Fibroblast of mammary gland (primary cell): ENCODE data around the gene YBX2.

Source experiments
- DNase-seq: peaks from one replicate; pipeline ENCODE4 v3.0.0-alpha.2; 2010; ENCODE audit warnings: low read depth
- H3K4me3 ChIP-seq: 2 replicates; pipeline ENCODE4 v1.5.1; 2011; ENCODE audit warnings: low read depth, mild to moderate bottlenecking, low read length, moderate library complexity; ENCODE audit not compliant: control insufficient read depth
- TF ChIP-seq, protein P1 (sequence below): conservative IDR thresholded peaks from 2 replicates; pipeline ENCODE4 v1.5.1; 2011; ENCODE audit warnings: low read depth, low read length, inconsistent platforms; ENCODE audit not compliant: control insufficient read depth, insufficient read depth

The YBX2 gene

DNA sequence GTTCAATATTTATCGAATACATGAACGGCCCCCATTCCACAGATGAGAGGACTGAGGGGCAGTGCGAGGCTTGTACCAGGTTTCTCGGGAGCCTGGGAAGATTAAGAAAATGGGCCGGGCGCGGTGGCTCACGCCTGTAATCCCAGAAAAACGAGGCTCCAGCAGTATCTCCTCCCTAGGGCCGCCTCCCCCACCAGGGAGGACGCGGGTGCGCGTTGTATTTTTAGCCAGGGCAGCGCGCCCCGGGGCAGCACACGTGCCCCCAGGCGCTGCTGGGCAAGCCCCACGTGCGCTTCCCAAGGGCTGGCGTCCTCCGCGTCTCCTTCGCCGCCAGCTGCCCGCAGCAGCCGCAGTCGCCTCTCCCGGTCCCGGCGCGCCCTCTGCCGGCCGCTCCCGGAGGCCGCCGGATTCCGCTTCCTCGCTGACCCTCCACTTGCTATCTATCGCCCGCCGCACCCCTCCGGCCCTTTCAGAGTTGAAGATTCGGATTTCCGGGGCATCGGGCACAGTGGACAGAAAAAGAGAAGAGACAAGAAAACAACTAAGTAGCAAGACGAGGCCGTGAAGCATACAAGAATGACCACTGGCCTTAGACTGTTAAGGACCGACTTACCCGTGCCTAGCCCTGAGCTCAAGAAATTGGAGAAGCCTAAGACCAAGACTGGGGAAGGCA is 1.9 kb upstream of the YBX2 start:
- DNase-seq, result peak; percentile 70
- H3K4me3 ChIP-seq, result no peak overlapping the region
- TF ChIP-seq, protein P1, sequence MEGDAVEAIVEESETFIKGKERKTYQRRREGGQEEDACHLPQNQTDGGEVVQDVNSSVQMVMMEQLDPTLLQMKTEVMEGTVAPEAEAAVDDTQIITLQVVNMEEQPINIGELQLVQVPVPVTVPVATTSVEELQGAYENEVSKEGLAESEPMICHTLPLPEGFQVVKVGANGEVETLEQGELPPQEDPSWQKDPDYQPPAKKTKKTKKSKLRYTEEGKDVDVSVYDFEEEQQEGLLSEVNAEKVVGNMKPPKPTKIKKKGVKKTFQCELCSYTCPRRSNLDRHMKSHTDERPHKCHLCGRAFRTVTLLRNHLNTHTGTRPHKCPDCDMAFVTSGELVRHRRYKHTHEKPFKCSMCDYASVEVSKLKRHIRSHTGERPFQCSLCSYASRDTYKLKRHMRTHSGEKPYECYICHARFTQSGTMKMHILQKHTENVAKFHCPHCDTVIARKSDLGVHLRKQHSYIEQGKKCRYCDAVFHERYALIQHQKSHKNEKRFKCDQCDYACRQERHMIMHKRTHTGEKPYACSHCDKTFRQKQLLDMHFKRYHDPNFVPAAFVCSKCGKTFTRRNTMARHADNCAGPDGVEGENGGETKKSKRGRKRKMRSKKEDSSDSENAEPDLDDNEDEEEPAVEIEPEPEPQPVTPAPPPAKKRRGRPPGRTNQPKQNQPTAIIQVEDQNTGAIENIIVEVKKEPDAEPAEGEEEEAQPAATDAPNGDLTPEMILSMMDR, result peak; percentile 39

DNA sequence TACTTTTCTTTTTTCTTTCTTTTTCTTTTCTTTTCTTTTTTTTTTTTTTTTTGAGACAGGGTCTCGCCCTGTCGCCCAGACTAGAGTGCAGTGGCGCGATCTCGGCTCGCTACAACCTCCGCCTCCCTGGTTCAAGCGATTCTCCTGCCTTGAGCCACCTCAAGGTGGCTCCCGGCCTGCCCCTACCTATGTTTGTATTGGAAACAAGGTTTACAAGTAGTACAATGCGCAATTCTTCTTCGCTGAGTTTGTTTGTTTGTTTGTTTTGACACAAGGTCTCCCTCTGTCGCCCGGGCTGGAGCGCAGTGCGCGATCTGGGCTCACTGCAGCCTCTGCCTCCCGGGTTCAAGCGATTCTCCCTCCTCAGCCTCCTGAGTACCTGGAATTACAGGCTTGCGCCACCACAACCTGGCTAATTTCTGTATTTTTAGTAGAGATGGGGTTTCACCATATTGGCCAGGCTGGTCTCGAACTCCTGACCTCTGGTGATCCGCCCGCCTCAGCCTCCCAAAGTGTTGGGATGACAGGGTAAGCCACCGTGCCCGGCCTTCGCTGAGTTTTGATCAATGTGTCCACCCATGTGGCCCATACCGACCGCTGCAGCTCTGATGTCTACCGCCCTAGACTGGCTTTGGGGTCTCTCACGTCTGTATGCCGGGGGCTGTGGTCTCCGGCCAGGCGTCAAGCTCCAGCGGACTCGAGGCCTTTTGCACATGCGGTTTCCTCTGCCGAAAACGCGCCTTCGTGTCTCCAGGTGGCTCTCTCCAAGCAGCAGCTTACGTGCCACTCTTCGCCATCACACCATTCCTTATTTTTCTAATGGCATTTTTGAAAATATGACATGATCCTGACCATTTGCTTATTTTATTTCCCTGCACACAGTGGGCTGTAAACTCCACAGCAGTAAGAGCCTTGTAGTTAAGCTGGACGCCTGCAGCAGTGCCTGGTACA is 1.1 kb upstream of the YBX2 start:
- H3K4me3 ChIP-seq, result no peak overlapping the region
- no peak for DNase-seq

DNA sequence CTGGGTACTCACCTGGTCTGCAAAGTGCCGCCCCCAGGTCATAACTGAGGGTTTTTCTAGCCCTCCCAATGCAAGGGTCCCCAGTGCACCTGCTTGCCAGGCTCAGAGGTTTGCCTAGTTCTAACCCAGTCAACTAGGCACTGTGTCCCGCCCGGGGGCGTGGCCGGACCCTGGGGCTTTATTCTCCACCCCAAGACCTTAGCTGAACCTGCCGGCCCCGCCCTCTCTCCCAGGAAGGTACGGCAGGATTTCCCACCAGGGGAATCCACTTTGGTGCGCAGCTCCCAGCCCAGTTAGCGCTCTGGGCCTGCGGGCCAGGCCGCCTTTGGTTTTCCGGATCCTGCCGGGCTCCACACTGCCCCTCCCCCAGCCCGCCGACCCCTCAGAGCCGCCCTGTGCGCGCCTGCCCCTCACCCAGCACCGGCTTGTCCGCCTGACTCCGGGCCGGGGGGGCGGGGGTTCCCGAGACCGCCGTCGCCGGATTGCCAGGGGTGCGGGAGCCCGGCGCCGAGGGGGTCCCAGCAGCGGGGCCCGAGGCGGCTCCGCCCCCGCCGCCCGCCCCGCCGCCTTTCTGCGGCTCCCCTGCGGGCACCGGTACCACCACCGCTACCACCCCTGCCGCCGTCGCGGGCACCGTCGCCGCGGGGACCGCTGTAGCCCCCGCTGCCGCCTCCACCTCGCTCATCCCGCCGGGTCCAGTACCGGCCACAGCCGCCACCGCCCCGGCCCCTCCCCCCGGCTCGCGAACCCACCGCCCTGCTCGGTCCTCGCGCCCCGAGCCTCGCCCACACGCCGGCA is 424 bp downstream of the YBX2 start:
- TF ChIP-seq, protein P1, result no peak
- DNase-seq, result no peak
- no peak overlapping the region for H3K4me3 ChIP-seq

More for the DNA sequence above, 1.1 kb upstream of the YBX2 start:
- TF ChIP-seq, protein P1, result no peak

DNA sequence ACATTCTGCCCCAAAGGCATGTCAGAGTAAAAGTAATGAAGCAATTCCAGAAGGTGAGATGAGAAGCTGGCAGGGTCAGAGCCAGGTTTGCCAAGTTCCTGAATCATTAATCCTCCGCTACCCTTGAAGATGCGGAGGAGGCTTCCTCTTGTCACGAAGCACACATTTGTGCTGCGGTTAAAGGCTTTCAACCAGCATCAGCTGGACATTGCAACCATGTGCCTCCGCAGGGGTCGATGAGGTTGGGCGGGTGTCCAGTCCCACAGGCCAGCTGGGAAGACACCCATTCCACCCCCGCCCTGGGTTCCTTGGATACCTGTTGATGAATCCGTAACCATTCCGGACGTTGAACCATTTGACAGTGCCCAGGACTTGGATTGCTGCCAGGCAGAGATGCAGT is 1.3 kb downstream of the YBX2 start:
- no peak overlapping the region for H3K4me3 ChIP-seq
- TF ChIP-seq, protein P1, result no peak
- DNase-seq, result no peak

DNA sequence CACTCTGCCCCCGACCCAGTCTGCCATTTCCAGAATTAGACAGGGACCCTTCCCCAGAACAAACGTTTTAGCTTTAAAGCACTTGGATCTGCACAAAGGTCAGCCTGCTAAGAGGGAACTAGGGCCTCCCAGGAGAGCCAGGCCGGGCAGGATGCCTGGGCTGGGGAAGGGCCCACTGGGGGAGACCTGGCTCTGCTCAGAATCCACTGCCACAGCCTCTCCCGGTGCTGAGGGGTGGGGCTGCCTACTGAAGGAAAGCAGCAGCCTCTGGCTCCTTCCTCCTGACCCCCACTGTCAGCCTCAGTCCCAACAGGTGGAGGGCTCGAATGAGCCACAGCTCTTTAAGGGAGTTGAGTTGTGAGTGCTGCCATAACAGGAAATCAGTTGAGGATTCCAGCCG is 1.7 kb downstream of the YBX2 start:
- H3K4me3 ChIP-seq, result no peak overlapping the region
- TF ChIP-seq, protein P1, result no peak
- no peak for DNase-seq

DNA sequence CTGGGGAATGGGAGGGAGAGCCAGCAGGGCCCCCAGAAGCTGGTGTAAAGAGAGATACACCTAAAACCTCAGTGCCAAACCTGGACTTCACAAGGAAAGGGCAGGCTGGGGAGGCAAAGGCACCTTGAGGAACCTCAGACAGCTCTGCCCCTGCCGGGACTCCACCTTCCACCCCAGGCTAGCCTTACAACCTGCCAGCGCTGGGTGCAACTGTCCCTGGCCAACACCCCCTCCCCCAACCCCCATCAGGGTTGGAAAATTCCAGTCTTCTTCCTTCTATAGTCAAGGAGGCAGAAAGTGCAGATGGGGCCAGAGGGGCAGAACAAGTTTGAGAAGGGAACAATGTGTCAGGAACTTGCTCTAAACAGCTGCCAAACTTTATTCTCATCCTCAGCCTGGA is 2.2 kb downstream of the YBX2 start:
- TF ChIP-seq, protein P1, result no peak
- no peak for DNase-seq
- H3K4me3 ChIP-seq, result no peak overlapping the region
